ENCODE data around the gene WWOX.

WWOX gene

DNA sequence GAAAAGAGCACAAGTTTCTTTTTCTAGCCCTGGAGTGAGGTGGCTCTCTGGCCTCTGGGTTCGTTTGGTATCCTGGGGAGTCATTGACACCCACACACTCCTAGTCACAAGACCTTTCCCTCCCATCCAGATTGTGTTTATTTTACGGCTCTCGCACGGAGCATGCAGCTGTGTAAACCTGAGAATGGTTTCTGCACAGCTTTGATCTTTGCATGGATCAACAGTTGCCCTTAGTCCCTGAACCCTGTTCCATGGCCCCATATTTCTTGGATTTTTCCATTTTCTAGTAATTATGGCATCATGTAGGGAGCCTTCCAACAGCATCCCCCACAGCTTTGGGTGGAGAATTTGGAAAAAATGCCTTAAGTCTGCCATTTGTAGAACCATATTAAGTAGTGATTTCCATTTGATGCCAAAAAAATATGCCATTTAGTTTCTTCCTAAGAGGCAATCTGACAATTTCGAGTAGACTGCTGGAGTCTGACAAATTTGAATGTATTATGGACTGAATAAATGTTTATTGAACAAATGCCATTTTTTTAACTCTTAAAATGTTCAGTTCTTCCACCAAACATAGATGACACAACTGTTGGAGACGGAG lies 197.7 kb downstream of the WWOX start:
- no peak for DNase-seq (ENCODE audit: low read depth, low spot score)

DNA sequence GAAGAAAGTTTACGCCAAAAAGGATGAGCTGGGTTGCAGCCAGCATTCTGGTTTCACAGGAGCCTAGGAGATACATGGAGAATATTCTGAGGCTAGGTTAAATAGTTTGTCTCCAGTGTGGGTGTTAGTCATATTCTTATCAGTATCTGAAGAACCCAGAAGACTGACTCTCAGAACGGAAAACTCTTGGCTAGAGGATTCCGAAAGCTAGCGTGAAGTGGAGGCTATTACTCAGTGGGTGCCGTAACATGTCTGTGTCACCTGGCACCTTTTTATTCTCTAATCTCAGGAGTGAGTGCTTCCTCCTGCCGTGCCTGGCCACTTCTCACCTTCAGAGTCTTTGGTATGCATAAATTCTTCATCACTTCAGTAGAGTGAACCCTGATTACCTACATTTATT lies 199.5 kb downstream of the WWOX start:
- DNase-seq (ENCODE audit: low read depth, low spot score) = no peak

GRCh38 chr16:78300469-78300868 lies 201.0 kb downstream of the WWOX start:
- DNase-seq (ENCODE audit: low read depth, low spot score) = no peak

- no peak for DNase-seq (ENCODE audit: low read depth, low spot score)
Measured at GRCh38 chr16:78303946-78304345, 204.5 kb downstream of the WWOX start.

- no peak for DNase-seq (ENCODE audit: low read depth, low spot score)
Measured at GRCh38 chr16:78306361-78306760, 206.9 kb downstream of the WWOX start.

DNA sequence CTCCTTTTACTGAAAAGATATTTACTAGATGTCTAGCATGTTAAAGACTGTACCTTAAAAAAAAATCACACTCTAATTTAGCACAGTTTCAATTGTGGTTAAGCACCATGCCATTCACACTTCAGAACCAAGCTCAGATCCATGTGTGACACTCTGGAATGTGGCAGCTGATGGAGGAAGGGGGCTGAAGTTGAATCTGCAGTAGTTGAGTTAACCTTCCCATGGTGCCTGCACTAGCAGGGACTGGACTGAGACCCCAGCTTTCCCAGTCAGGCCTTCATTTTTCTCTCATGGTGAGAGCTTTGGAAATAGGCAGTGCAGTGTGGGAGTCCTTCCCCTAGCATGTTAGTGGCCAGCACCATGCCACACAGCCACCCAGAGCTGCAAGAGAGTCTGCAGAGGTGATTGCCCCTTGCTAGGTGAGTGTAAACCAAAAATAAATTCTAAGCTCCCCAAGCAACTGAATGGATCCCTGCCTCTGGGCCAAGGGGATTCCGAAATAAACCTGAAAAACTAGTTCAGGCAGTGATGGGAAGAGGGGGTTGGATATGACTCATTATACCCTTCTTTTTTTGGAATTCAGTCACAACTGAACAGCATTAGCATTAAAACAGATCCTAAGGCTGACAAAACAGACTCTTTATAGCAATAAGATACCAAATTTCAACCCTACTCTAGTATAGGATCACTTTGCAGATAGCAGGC lies 208.5 kb downstream of the WWOX start:
- DNase-seq (ENCODE audit: low read depth, low spot score) = no peak

- no peak for DNase-seq (ENCODE audit: low read depth, low spot score)
Measured at GRCh38 chr16:78309763-78310162, 210.3 kb downstream of the WWOX start.

GRCh38 chr16:78310196-78310595 lies 210.7 kb downstream of the WWOX start:
- DNase-seq (ENCODE audit: low read depth, low spot score) = no peak

DNA sequence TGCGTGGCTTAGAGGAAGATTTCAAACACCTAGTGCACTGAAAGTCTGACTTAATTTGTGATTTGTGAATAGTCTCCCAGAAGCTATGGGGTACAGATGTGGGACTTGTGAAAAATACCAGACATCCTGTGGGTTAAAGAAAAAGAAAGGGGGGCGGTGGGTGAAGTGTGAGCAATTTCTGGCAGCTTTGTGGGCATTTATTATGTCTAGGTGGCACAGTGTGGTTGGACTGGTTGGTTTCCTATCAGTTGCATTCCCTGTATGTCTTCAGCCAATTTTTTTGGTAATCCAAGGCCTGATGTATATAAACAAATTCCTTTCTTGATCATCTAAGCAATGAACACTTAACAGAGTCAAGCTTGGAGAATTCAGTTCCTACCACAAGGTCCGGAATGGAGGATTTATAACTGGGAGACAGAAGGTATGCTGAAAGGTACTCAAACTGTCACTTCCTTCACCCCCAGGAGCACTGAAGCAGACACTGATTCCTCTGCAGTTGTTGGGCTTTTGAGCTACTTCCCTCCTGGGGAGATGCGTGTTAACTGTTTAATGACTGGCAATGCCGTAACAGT lies 211.6 kb downstream of the WWOX start:
- no peak for DNase-seq (ENCODE audit: low read depth, low spot score)

GRCh38 chr16:78311831-78312230 lies 212.4 kb downstream of the WWOX start:
- DNase-seq (ENCODE audit: low read depth, low spot score) = no peak

GRCh38 chr16:78317564-78318240 lies 218.2 kb downstream of the WWOX start:
- no peak for DNase-seq (ENCODE audit: low read depth, low spot score)

- no peak for DNase-seq (ENCODE audit: low read depth, low spot score)
Measured at GRCh38 chr16:78321620-78322360, 222.3 kb downstream of the WWOX start.

DNA sequence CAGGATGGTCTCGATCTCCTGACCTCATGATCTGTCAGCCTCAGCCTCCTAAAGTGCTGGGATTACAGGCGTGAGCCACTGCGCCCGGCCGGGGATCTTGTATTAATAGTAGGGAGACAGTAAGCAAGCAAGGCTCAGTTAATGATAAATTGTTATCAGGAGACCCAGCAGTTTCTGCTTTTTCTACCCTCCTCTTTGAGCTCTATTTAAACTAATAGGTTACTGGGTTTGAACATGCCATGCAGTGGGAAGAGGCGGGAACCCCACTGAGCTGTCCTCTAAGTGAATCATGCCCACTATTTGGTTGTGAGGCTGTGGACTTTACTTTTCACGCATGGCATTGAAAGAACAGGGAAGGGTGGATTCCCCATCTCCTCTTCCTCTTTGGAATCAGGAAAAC lies 223.9 kb downstream of the WWOX start:
- no peak for DNase-seq (ENCODE audit: low read depth, low spot score)

GRCh38 chr16:78324649-78325285 lies 225.3 kb downstream of the WWOX start:
- no peak for DNase-seq (ENCODE audit: low read depth, low spot score)

DNA sequence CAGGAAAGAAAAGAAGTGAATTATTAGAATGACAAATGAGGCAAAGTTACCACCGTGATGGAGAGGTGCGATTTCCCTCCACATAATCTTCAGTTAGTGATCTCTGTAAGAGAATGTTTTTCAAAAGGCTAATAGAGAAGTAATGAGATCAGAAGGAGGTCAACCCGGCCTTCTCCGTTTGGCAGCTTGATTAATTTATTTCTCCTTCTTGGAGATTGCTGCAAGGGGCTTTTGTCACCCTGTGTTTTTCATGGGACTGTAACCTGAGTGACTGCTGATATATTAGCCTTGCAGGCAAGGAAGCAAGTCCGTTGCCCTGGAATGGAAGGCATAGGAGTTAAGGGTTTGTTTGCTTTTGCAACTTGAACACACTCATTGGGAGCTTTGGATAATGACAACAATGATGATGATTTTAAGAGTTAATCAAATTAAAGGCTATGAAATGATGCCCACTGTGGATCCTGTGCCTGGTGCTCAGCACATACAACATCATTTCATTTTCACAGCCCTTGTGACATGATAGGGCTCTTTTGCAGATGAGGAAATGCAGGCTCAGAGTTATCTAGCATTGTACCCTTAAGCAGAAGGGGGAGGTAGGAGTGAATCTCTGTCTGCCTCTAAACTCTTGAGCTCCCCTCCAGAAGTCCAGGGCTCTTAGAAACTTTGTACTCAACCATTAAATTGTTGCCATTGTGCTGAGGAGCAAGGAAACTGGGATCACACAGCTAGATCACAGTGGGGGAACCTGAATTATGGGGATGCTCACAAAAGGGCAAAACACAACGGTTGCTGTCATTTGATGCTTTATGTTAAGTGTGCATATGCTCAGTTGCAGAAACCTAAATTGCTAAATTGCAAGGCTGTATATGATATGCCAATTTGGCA lies 226.3 kb downstream of the WWOX start:
- no peak for DNase-seq (ENCODE audit: low read depth, low spot score)

DNA sequence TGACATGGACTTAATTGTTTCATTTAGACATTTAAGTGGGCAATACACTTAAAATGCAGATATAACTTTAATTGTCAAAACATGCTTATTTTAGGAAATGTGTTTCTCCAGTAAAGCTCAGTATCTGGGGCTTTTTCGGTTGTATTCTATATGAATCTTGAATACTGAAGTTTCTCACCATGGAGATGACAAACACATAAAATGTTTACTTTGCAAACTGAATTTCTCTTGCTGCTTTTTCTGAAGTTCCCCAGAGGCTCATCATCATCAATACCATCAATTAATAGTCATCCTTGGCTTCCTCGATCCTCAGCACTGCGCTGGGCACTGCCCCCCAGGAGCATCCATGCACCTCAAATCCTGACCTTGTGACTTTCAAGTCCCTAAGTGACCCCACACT lies 227.3 kb downstream of the WWOX start:
- DNase-seq (ENCODE audit: low read depth, low spot score) = no peak

- DNase-seq (ENCODE audit: low read depth, low spot score) = no peak
Measured at GRCh38 chr16:78331731-78332130, 232.3 kb downstream of the WWOX start.

GRCh38 chr16:78333808-78334207 lies 234.4 kb downstream of the WWOX start:
- no peak for DNase-seq (ENCODE audit: low read depth, low spot score)

DNA sequence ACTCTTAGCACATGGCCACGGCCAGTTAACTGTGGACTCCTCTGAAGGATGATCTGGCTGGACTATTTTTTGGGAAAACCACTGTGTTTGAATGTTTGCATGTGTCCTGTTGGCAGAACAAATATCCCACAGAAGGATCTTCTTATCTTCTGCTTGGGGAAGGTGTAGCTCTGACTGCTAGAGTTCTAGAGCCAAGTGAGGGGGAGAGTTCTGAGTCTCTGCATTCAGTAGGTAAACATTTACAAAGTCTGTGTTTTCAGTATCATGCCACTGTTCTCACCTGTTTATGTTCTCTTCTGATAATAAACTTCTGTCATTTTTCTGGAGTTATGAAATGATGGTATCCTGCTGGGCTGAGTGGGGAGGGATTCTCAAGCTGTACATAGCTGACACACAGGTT lies 241.1 kb downstream of the WWOX start:
- no peak for DNase-seq (ENCODE audit: low read depth, low spot score)

- no peak for DNase-seq (ENCODE audit: low read depth, low spot score)
Measured at GRCh38 chr16:78348068-78348467, 248.6 kb downstream of the WWOX start.

DNA sequence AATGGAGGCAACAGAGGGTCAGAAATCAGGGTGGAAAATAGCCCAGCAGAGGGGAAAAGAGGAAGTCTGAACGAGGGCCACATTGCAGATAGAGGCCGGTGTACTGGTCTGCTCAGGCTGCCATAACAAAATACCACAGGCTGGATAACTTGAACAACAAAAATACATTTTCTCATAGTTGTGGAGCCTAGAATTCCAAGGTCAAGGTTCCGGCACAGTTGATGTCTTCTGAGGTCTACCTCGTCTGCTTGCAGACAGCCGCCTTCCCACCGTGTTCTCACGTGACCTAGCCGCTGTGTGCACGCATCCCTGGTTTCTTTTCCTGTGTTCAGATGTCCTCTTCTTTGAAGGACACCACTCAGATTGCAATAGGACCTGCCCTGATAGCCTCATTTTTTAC lies 249.4 kb downstream of the WWOX start:
- no peak for DNase-seq (ENCODE audit: low read depth, low spot score)
